Astrocyte (in vitro differentiated cells and primary cell): ENCODE measurements around the gene FITM1.

Experiments used
- EZH2 ChIP-seq: IDR thresholded peaks from 2 replicates; pipeline ENCODE4 v1.6.1; 2012; ENCODE audit warnings: mild to moderate bottlenecking, low read length, inconsistent platforms; ENCODE audit not compliant: insufficient read depth
- TF ChIP-seq, protein P1 (sequence below): IDR thresholded peaks from 2 replicates; pipeline ENCODE4 v1.5.1; 2011; ENCODE audit warnings: low read depth, mild to moderate bottlenecking, inconsistent platforms, low read length, moderate library complexity; ENCODE audit not compliant: insufficient read depth

DNA sequence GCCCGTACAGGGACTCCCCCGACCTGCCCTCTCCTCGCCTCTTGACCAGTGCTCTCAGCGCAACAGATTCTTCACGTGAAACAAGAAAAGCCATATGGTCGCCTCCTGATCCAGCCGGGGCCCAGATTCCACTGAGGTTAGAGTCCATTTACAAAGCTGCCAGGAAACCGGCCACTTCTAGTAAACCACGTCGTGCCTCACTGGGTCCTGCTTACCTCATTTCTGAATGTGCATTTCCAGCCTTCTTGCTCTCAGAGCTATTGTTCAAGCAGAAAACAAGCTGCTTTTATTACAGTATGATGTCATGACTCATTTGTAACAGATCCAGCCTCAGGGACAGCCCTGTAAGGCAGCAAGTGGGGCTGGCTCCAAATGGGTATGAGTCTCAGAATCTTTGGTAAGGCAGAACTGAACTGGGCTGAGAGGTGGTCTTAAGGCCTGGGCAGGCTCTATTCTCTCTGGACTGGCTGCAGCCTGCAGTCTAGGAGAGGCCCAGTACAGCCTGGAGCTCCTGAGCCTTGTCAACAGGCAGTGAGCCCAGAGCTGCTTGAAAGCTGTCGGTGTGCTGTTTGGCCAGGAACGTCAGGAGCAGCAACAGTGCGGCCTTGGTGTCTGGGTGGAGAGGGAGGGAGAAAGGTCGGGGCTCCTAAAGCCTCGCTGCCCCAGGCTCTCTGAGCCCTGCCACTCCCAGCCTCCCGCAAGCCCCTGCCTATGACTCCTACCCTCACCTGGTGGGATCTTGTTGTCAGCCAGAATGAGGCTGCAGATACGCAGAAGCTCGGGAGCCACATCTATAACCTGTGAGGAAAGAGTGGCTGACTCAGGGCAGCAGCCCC lies 49.7 kb downstream of the FITM1 start:
- TF ChIP-seq, protein P1, sequence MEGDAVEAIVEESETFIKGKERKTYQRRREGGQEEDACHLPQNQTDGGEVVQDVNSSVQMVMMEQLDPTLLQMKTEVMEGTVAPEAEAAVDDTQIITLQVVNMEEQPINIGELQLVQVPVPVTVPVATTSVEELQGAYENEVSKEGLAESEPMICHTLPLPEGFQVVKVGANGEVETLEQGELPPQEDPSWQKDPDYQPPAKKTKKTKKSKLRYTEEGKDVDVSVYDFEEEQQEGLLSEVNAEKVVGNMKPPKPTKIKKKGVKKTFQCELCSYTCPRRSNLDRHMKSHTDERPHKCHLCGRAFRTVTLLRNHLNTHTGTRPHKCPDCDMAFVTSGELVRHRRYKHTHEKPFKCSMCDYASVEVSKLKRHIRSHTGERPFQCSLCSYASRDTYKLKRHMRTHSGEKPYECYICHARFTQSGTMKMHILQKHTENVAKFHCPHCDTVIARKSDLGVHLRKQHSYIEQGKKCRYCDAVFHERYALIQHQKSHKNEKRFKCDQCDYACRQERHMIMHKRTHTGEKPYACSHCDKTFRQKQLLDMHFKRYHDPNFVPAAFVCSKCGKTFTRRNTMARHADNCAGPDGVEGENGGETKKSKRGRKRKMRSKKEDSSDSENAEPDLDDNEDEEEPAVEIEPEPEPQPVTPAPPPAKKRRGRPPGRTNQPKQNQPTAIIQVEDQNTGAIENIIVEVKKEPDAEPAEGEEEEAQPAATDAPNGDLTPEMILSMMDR: no peak
- no peak for TF ChIP-seq EZH2
